Fibroblast of upper back skin (primary cell): ENCODE data around the gene CMTM2.
"Not testable (repeated sequence)": the region's sequence is repeated elsewhere in the genome, so short reads cannot be mapped to it uniquely, and the experiment has no call there.

Source experiments
- DNase-seq: peaks from one replicate; pipeline ENCODE4 v3.0.0-alpha.2; 2013

The CMTM2 gene

GRCh38 chr16:66610111-66610820 is 31.0 kb downstream of the CMTM2 start:
- no peak for DNase-seq

- not testable (repeated sequence) for DNase-seq
These were observed 32.6 kb downstream of the CMTM2 start for GRCh38 chr16:66611911-66612310.

GRCh38 chr16:66612422-66612821 is 33.2 kb downstream of the CMTM2 start:
- DNase-seq: no peak

GRCh38 chr16:66614161-66614802 is 35.0 kb downstream of the CMTM2 start:
- DNase-seq: no peak

GRCh38 chr16:66616169-66616568 is 36.9 kb downstream of the CMTM2 start:
- no peak for DNase-seq

GRCh38 chr16:66616592-66616991 is 37.3 kb downstream of the CMTM2 start:
- DNase-seq: no peak

- DNase-seq: no peak
These were observed 37.8 kb downstream of the CMTM2 start for GRCh38 chr16:66617010-66617434.

- no peak for DNase-seq
These were observed 38.5 kb downstream of the CMTM2 start for GRCh38 chr16:66617728-66618127.

DNA sequence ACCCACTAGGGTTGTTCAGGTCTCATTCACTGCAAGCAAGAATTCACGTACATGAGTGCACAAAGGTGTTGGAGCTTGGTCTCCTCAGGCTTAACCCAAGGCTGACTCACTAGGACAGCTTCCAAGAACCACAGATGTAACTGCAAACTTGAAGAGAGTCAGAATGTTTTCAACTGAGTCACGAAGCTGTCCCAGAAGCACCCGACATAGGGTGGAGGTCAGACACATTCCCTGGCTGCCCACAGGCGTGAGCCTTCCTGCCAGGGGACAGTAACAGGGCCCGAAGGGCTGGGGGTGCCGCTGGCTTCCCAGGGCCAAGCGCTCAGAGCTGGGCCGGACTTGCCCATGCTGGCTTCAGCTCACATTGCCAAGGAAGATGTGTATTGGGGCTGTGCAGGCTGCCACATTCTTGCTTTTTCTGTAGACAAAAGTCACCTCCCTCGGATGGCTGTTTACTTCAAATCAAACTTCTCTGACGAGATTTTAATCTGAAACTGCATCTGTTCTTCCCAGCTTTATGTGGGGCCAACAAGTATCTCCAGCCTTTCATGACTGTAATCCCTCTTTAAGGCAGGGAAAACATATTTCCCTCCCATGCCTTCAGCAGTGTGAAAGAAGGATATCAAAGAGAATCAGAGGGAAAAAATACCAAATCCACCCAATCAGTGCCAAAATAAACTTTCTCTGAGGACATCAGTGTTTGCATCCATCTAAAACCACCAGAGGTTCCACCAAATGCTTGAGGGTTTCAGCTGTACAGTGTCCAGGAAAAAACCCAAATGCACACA is 39.5 kb downstream of the CMTM2 start:
- peak; percentile 97 for DNase-seq

- DNase-seq: peak; percentile 90
These were observed 40.5 kb downstream of the CMTM2 start for GRCh38 chr16:66619534-66620428.

DNA sequence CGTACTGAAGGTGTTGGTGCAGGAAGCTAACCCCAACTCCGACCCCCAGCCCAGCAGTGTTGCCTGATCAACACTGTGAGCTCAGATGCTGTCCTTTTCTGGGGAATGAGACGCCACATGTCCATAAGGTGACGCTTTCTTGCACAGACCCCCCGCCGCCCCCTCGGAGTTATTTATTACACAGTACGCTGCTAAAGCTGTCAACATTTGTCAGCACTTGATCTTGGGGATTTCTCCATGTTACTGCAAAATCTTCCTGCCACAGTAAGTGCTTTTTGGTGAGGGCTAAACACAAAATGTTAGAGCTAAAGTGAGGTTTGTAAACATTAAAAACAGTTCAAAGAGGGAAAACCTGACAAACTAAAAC is 41.1 kb downstream of the CMTM2 start:
- DNase-seq: no peak

DNA sequence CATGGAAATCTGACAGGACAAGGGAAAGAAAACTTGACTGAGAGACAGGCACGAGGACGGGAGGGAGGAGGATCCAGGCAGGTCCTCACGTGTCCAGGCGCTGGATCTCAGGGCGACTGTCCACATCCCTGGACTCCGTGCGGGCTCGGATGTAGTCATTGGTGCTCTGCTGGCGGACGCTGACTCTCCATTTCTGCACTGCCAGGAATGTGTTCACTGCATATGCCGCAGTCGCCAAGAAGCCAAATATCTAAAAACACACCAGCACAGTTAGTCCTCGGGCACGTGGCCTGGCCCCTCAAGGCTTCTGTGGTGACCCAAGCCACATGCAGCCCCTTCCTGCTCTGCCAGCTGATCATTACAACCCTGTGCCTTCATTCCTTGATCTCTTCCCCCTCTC is 42.7 kb downstream of the CMTM2 start:
- DNase-seq: no peak

GRCh38 chr16:66622863-66623262 is 43.6 kb downstream of the CMTM2 start:
- no peak for DNase-seq

DNA sequence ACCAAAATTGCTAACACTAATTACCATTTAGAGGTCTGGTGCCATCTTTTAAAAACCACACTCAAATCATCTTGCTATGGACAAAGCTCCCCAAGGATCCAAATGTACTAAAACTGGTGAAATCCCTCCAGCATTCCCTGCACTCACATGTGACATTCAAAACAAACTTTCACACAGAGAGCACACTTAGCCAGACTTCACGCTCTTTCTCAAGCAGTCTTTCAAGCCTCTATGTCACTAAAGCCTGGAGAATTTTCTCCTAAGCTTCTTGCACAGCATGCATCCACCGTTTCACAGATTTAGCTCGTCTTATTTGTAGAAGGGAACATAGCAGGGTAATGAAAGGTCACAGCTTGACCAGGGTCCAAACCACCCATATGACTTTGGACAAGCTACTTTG is 44.5 kb downstream of the CMTM2 start:
- DNase-seq: no peak

DNA sequence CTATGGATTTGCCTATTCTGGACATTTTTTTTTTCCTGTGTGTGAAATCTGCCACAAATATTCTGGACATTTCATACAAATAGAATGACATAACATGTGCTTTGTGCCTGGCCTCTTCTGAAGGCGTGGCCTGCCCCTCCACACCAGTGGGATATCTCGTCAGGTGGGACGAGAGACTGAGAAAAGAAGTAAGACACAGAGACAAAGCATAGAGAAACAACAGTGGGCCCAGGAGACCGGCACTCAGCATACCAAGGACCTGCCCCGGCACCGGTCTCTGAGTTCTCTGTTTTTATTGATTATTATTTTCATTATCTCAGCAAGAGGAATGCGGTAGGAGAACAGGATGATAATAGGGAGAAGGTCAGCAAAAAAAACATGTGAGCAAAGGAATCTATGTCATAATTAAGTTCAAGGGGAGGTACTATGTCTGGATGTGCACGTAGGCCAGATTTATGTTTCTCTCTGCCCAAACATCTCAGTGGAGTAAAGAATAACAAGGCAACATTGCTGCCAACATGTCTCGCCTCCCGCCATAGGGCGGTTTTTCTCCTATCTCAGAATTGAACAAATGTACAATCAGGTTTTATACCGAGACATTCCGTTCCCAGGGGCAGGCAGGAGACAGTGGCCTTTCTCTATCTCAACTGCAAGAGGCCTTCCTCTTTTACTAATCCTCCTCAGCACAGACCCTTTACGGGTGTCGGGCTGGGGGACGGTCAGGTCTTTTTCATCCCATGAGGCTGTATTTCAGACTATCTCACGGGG is 48.5 kb downstream of the CMTM2 start:
- DNase-seq: not testable (repeated sequence)

GRCh38 chr16:66629856-66630255 is 50.6 kb downstream of the CMTM2 start:
- DNase-seq: no peak

DNA sequence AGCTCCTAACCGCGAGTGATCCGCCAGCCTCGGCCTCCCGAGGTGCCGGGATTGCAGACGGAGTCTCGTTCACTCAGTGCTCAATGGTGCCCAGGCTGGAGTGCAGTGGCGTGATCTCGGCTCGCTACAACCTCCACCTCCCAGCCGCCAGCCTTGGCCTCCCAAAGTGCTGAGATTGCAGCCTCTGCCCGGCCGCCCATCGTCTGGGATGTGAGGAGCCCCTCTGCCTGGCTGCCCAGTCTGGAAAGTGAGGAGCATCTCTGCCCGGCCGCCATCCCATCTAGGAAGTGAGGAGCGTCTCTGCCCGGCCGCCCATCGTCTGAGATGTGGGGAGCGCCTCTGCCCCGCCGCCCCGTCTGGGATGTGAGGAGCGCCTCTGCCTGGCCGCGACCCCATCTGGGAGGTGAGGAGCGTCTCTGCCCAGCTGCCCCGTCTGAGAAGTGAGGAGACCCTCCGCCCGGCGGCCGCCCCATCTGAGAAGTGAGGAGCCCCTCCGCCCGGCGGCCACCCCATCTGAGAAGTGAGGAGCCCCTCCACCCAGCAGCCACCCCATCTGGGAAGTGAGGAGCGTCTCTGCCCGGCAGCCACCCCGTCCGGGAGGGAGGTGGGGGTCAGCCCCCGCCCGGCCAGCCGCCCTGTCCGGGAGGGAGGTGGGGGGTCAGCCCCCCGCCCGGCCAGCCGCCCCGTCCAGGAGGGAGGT is 51.4 kb downstream of the CMTM2 start:
- DNase-seq: not testable (repeated sequence)

GRCh38 chr16:66631558-66631957 is 52.3 kb downstream of the CMTM2 start:
- DNase-seq: not testable (repeated sequence)

DNA sequence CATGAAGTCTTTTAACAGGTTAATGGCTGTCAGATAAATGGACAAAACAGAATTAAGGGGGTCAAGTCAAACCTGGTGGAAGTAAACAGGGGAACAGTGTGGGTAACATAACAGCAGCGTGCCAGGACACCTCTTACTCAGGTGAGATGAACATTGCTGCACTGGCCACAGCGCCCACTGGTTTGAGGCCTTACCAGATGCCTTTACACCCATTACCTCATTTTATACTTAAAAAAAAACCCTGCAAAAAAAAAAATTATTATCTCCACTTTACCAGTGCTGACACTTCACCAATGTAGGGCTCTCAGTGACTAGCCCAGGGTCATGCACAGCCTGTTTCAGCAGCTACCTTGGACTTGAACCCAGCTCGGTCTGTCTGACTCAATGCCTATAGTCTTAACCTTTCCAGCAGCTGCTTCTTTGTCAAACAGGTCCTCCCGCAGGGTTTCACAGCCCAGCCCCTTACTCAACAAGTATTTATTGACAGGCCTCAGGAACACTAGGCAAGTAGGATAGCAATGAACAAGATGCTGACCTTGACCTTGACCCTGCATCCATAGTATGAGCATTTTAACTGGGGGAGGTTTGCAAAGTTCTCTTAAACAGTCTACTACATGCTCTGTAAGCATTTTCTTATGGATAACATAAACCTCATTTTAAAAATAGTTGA is 55.4 kb downstream of the CMTM2 start:
- DNase-seq: no peak

DNA sequence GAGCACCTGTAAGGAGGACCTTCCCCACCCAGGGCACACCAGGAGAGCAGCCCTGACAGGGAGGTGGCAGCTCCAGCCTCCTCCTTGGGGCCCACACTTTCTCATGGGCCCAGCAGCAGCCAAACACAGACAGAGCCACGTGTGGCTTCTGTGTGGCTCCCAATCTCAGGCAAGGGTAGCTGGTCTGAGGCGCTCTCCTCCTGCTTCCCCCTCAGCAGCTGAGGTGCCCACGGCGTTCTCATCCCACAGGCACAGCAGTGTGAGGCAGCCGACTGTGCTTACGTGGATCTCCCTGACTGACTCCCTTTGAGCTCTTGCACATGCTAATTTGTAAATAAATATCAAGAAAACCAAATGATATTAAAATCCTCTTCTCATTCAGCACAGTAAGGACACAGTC is 56.1 kb downstream of the CMTM2 start:
- no peak for DNase-seq

DNA sequence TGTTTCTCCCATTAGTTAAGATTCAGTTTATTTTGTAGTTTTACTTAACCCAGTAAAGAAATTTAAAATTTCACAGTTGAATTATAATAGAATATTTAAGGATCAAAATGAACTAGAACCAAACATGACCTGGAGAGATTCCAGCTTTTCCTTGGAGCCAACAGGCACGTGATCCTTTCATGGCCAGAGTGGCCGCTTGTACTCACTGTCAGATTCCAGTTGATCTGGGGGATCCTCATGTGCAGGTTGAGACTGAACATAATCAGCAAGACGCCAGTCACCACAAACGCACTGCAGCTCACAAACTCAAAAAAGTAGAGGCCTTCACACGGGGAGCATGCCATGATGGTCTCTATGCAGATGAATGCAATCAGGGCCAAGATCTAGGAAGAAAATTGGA is 56.9 kb downstream of the CMTM2 start:
- no peak for DNase-seq
